Measurements from ENCODE around the gene NCKAP1.

Gene NCKAP1

DNA sequence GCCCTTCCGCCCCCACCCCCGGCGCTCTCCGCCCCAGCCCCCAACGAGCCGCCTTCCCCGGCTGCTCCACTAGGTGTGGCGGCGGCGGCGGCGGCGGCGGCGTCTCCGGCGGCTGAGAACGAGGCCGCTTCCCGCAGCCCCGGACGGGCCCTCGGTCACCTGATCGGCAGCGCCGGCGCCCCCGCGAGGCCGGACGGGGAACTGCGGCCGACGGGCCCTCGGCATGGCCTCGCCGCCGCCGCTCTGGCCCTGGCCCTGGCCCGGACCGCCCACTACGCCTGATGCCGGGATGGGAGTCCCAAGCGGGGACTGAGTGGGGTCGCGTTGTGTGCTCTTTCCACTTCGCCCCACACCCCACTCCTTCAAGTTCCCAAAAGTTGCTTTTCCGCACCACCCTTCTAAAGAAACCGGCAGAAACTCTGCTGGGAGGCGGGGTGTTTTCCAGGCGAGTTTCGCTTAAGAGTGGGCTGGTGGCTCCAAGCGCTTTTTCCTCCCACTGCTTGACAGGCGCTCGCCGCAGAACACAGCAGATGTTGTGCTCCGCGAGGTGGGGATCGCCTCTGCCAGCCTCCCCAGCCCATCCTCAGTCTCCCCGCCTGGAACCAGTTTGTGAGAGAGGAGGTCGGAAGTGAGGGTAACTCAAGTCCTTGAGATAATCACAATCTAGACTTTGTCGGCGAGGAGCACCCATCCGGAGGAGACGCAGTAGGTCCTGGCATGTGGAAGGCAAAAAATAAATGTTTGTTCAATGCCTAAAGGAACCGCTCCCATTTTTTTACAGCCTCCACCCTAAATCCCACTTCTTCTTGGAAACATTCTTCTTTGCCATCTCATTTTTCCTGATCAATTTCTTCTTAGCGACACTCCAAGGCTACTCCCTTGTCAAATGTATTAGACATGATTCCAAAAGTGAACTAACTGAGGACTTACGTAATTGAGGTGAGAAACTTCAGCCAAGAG, at the start of gene NCKAP1:
Gene NCKAP1 (minus strand): TSS at position 117 of the 960 bp plus-strand sequence. CDS start 358 bp downstream, outside the sequence.
- no peak for DNase-seq (ENCODE audit: low read depth, low spot score)
- POLR2A ChIA-PET = interaction anchor here (0.7 kb wide), 1 partner anchor 40 kb away, joined by 4 read pairs; no protein-coding TSS in a partner anchor
- CTCF ChIA-PET = interaction anchor here (0.6 to 1.8 kb wide), 12 partner anchors 8 to 104 kb away, joined by 3 to 5 read pairs (median 4); no protein-coding TSS in a partner anchor
- peak within 1 kb of the TSS; percentile 73 for H3K4me3 ChIP-seq (ENCODE audit: low read depth, low read length)
- TF ChIP-seq, protein P1, sequence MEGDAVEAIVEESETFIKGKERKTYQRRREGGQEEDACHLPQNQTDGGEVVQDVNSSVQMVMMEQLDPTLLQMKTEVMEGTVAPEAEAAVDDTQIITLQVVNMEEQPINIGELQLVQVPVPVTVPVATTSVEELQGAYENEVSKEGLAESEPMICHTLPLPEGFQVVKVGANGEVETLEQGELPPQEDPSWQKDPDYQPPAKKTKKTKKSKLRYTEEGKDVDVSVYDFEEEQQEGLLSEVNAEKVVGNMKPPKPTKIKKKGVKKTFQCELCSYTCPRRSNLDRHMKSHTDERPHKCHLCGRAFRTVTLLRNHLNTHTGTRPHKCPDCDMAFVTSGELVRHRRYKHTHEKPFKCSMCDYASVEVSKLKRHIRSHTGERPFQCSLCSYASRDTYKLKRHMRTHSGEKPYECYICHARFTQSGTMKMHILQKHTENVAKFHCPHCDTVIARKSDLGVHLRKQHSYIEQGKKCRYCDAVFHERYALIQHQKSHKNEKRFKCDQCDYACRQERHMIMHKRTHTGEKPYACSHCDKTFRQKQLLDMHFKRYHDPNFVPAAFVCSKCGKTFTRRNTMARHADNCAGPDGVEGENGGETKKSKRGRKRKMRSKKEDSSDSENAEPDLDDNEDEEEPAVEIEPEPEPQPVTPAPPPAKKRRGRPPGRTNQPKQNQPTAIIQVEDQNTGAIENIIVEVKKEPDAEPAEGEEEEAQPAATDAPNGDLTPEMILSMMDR (IDR thresholded peaks at IDR 0.05; ENCODE audit: insufficient read depth, low read length, missing control alignments) = peak; percentile 80

- TF ChIP-seq, protein P1 (IDR thresholded peaks at IDR 0.05; ENCODE audit: insufficient read depth, low read length, missing control alignments) = no peak
- ChIA-PET POLR2A (no interaction called here), CTCF (interaction anchor here (5.5 kb wide), 1 partner anchor 13 kb away, joined by 30 read pairs; no protein-coding TSS in a partner anchor)
- no peak for DNase-seq (ENCODE audit: low read depth, low spot score)
- H3K4me3 ChIP-seq (ENCODE audit: low read depth, low read length) = no peak overlapping the region
Observed at GRCh38 chr2:183081911-183082310, 43.7 kb upstream of the NCKAP1 start.

DNA sequence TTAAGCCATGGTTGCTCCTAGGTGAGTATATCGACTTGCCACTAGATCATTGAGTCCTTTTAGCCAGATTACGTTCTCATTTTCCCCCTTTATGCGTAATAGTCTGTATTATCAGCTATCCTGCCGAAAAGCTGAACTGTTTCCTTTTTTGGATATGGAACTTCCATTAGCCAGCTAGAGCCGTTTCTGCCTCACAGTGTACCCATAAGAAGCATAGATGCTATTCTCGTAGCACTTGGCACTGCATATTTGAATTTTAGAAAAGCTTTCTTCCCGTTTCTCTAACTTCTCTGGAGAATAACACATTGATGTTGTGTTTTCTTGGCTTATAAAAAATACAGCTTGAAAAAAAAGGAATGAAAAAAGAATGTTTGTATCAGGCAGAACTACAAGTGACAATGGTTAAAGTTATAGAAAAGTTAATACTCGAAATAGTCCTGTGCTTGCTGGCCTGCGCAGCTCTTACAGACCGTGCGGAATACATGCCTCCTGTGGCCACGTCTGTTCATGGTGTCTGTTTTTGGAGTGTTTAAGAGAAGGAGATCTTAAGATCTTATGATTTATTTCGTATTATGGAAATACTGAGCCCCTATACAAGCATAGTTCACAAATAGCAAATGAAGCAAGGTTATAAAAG, 41.0 kb upstream of the NCKAP1 start:
- H3K4me3 ChIP-seq (ENCODE audit: low read depth, low read length) = peak overlapping the region; percentile 70
- CTCF ChIA-PET = interaction anchor here (0.8 to 5.5 kb wide), 5 partner anchors 10 to 169 kb away, joined by 3 to 30 read pairs (median 4); no protein-coding TSS in a partner anchor
- POLR2A ChIA-PET = interaction anchor here (0.6 to 1.9 kb wide), 4 partner anchors 20 to 70 kb away, joined by 3 to 6 read pairs (median 4); no protein-coding TSS in a partner anchor
- no peak for DNase-seq (ENCODE audit: low read depth, low spot score)
- TF ChIP-seq, protein P1 (IDR thresholded peaks at IDR 0.05; ENCODE audit: insufficient read depth, low read length, missing control alignments) = no peak

GRCh38 chr2:183078464-183079138, 40.3 kb upstream of the NCKAP1 start, which contains the start of gene DUSP19:
TSS of gene DUSP19 (plus strand) at chr2:183078747. CDS start at chr2:183078934, 187 bp downstream.
- POLR2A ChIA-PET = interaction anchor here (0.6 to 1.9 kb wide), 5 partner anchors 16 to 71 kb away, joined by 3 to 6 read pairs (median 4); no protein-coding TSS in a partner anchor

GRCh38 chr2:183078163-183078463, 39.9 kb upstream of the NCKAP1 start:
- TF ChIP-seq, protein P1 (IDR thresholded peaks at IDR 0.05; ENCODE audit: insufficient read depth, low read length, missing control alignments) = no peak
- H3K4me3 ChIP-seq (ENCODE audit: low read depth, low read length) = peak overlapping the region; percentile 70
- POLR2A ChIA-PET = interaction anchor here (0.8 to 1.9 kb wide), 3 partner anchors 15 to 71 kb away, joined by 3 to 6 read pairs (median 3); no protein-coding TSS in a partner anchor
- CTCF ChIA-PET = interaction anchor here (1.0 to 5.5 kb wide), 3 partner anchors 9 to 98 kb away, joined by 3 to 30 read pairs (median 4); no protein-coding TSS in a partner anchor
- no peak for DNase-seq (ENCODE audit: low read depth, low spot score)

More at GRCh38 chr2:183078464-183079138, 40.3 kb upstream of the NCKAP1 start, which contains the start of gene DUSP19:
- CTCF ChIA-PET = interaction anchor here (0.8 to 5.5 kb wide), 5 partner anchors 10 to 170 kb away, joined by 3 to 30 read pairs (median 4); no protein-coding TSS in a partner anchor
- H3K4me3 ChIP-seq (ENCODE audit: low read depth, low read length) = peak within 1 kb of the TSS; percentile 70
- no peak for DNase-seq (ENCODE audit: low read depth, low spot score)
- TF ChIP-seq, protein P1 (IDR thresholded peaks at IDR 0.05; ENCODE audit: insufficient read depth, low read length, missing control alignments) = no peak

Data from AG04449 (cell line).